T-helper 1 cell (primary cell): ENCODE data around the gene VEGFC.

Experiments
- DNase-seq, 5 donors: peaks; one replicate each; pipeline ENCODE4 v3.0.0-alpha.2; 2012 to 2020

VEGFC gene

GRCh38 chr4:176760471-176760870, 32.3 kb downstream of the VEGFC start:
- DNase-seq, result no peak

GRCh38 chr4:176758731-176759130, 34.0 kb downstream of the VEGFC start:
- DNase-seq, result no peak

- no peak for DNase-seq
Measured at GRCh38 chr4:176758323-176758722, 34.4 kb downstream of the VEGFC start.

- DNase-seq, result no peak
Measured at GRCh38 chr4:176755613-176756012, 37.1 kb downstream of the VEGFC start.

GRCh38 chr4:176755001-176755400, 37.7 kb downstream of the VEGFC start:
- DNase-seq, result no peak

GRCh38 chr4:176753049-176753448, 39.7 kb downstream of the VEGFC start:
- no peak for DNase-seq

GRCh38 chr4:176752191-176752749, 40.5 kb downstream of the VEGFC start:
- DNase-seq, result no peak

- no peak for DNase-seq
Measured at GRCh38 chr4:176751061-176751460, 41.7 kb downstream of the VEGFC start.

GRCh38 chr4:176746846-176747245, 45.9 kb downstream of the VEGFC start:
- no peak for DNase-seq

GRCh38 chr4:176745902-176746301, 46.8 kb downstream of the VEGFC start:
- DNase-seq, result no peak

GRCh38 chr4:176744091-176744490, 48.6 kb downstream of the VEGFC start:
- no peak for DNase-seq

GRCh38 chr4:176742211-176742610, 50.5 kb downstream of the VEGFC start:
- no peak for DNase-seq

- DNase-seq, result no peak
Measured at GRCh38 chr4:176741253-176741652, 51.5 kb downstream of the VEGFC start.

GRCh38 chr4:176735300-176735699, 57.4 kb downstream of the VEGFC start:
- DNase-seq, result no peak

- DNase-seq, result no peak
Measured at GRCh38 chr4:176734461-176734860, 58.3 kb downstream of the VEGFC start.

GRCh38 chr4:176729489-176729888, 63.2 kb downstream of the VEGFC start:
- DNase-seq, result no peak

- DNase-seq, result no peak
Measured at GRCh38 chr4:176726803-176727202, 65.9 kb downstream of the VEGFC start.

GRCh38 chr4:176721459-176721858, 71.3 kb downstream of the VEGFC start:
- DNase-seq, result no peak

GRCh38 chr4:176718881-176719280, 73.8 kb downstream of the VEGFC start:
- DNase-seq, result no peak

GRCh38 chr4:176717237-176717636, 75.5 kb downstream of the VEGFC start:
- DNase-seq, result no peak

GRCh38 chr4:176709417-176709816, 83.3 kb downstream of the VEGFC start:
- DNase-seq, result no peak

- DNase-seq, result no peak
Measured at GRCh38 chr4:176708771-176709311, 83.9 kb downstream of the VEGFC start.

- no peak for DNase-seq
Measured at GRCh38 chr4:176690716-176691115, 102.0 kb downstream of the VEGFC start.

- no peak for DNase-seq
Measured at GRCh38 chr4:176680668-176681180, 112.0 kb downstream of the VEGFC start.

- DNase-seq, result no peak
Measured at GRCh38 chr4:176676901-176677300, 115.8 kb downstream of the VEGFC start.
